Endothelial cell (in vitro differentiated cells): ENCODE data around the gene BNC2. TPM values are rescaled to one million over a fixed set of nuclear protein-coding genes. Genes with fewer than 3 reads are reported as not detected.

ENCODE experiments used
- DNase-seq: peaks from one replicate; pipeline ENCODE4 v3.0.0; 2021; ENCODE audit warnings: low spot score
- H3K27ac Mint-ChIP-seq: one replicate; pipeline ENCODE4 v1.8.0; 2021; ENCODE audit warnings: mixed read lengths, inconsistent platforms; ENCODE audit not compliant: unreplicated experiment
- H3K27me3 Mint-ChIP-seq: one replicate; pipeline ENCODE4 v1.8.0; 2021; ENCODE audit warnings: mild to moderate bottlenecking, moderate library complexity, mixed read lengths, inconsistent platforms; ENCODE audit not compliant: unreplicated experiment
- H3K36me3 Mint-ChIP-seq: one replicate; pipeline ENCODE4 v1.8.0; 2021; ENCODE audit warnings: mild to moderate bottlenecking, low read depth, mixed read lengths, inconsistent platforms; ENCODE audit not compliant: unreplicated experiment
- H3K4me1 Mint-ChIP-seq: one replicate; pipeline ENCODE4 v1.8.0; 2021; ENCODE audit warnings: mild to moderate bottlenecking, mixed read lengths, inconsistent platforms; ENCODE audit not compliant: unreplicated experiment
- H3K4me3 Mint-ChIP-seq: one replicate; pipeline ENCODE4 v1.8.0; 2021; ENCODE audit warnings: mild to moderate bottlenecking, mixed read lengths, inconsistent platforms; ENCODE audit not compliant: unreplicated experiment
- H3K9me3 Mint-ChIP-seq: one replicate; pipeline ENCODE4 v1.8.0; 2021; ENCODE audit warnings: mixed read lengths, inconsistent platforms; ENCODE audit not compliant: unreplicated experiment
- CTCF ChIP-seq: fragments of 200-600 bp; sonication (generic); IDR thresholded peaks from one replicate; pipeline ENCODE4 v1.5.0; 2021; ENCODE audit warnings: antibody characterized with exemption; ENCODE audit not compliant: unreplicated experiment
- total RNA-seq: library from RNA; stranded (reverse); fragmentation: NEBNext Ultra II Directional; extraction: Animal tissue kit (Norgen Biotek cat#: 25700); gene quantifications from one replicate; pipeline ENCODE4 v1.2.1, GENCODE V29; 2021; ENCODE audit not compliant: unreplicated experiment

BNC2 gene
- total RNA-seq, 1 donor from 2014 or later = 20.1 TPM

GRCh38 chr9:16459421-16460148 lies 410.9 kb downstream of the BNC2 start:
- no peak for DNase-seq
- peaks cover 9% of the 10 kb centered on the region for H3K4me1 Mint-ChIP-seq
- no peak for TF ChIP-seq CTCF
- H3K27me3 Mint-ChIP-seq = peaks cover 1% of the 10 kb centered on the region
- H3K9me3 Mint-ChIP-seq = no peaks in the 10 kb centered on the region
- no peak overlapping the region for H3K4me3 Mint-ChIP-seq
- no peaks in the 10 kb centered on the region for H3K36me3 Mint-ChIP-seq
- H3K27ac Mint-ChIP-seq = no peak overlapping the region

DNA sequence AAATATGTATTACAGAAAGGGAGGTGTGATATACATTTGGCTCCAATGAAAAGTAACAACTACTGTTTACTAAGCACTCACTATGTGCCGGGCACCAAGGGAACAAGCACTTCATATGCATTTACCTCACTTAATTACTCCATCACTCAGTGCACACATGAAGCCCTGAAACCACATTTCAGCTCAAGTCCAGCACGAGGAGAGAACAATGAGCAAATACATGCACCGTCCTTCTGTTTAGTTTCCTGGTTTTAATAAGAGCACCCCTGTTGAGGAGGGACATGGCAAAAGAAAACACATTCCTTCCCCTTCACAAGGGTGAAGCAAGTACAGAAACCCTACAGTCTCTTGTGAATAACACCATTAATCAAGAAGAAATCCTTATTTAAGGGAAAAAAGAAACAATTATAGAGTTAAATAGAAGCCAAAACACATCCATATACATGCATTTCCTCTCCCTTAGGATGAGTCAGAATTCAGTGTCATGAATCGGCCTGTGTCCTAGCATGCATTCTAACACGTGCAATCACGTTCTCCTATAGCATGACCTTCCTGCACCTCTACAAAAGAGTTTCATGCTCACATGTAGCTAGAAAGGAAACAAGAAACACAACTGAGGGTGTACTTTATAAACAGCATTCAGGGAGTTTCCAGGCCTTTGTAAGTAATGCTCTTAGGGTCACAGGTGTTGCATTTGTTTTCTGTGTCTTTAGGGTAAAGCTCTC lies 411.6 kb downstream of the BNC2 start:
- Mint-ChIP-seq H3K4me1 (peaks cover 9% of the 10 kb centered on the region), H3K36me3 (no peaks in the 10 kb centered on the region), H3K9me3 (no peaks in the 10 kb centered on the region), H3K27me3 (peaks cover 1% of the 10 kb centered on the region), H3K27ac (no peak overlapping the region), H3K4me3 (no peak overlapping the region)
- no peak for DNase-seq
- TF ChIP-seq CTCF = no peak

GRCh38 chr9:16455842-16456241 lies 414.6 kb downstream of the BNC2 start:
- no peak for TF ChIP-seq CTCF
- no peaks in the 10 kb centered on the region for H3K36me3 Mint-ChIP-seq
- H3K27ac Mint-ChIP-seq = no peak overlapping the region
- no peak for DNase-seq
- H3K9me3 Mint-ChIP-seq = no peaks in the 10 kb centered on the region
- no peaks in the 10 kb centered on the region for H3K27me3 Mint-ChIP-seq
- no peaks in the 10 kb centered on the region for H3K4me1 Mint-ChIP-seq
- no peak overlapping the region for H3K4me3 Mint-ChIP-seq

- no peak for DNase-seq
- no peak for TF ChIP-seq CTCF
- Mint-ChIP-seq H3K4me3 (no peak overlapping the region), H3K36me3 (no peaks in the 10 kb centered on the region), H3K4me1 (no peaks in the 10 kb centered on the region), H3K27ac (no peak overlapping the region), H3K27me3 (no peaks in the 10 kb centered on the region), H3K9me3 (no peaks in the 10 kb centered on the region)
Measured at GRCh38 chr9:16453390-16453789, 417.1 kb downstream of the BNC2 start.

DNA sequence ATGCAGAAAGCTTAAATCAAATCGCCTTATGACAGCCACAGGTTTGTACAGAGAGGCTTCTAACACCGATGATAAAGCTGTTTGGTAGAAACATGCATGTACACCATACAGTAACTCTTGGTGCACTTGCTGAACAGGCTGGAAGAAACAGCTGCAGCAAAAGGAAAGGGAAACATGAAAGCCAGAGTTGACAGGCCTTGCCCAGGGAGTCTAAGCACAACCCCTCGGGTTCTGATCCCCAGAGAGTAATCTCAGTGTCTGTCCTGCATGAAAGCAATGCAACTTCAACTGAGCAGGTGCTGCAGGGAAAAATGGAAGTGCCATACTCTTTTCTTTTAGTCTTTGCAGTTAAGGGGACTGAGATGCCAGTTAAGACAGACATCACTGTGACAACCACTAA lies 419.9 kb downstream of the BNC2 start:
- no peak overlapping the region for H3K4me3 Mint-ChIP-seq
- H3K27me3 Mint-ChIP-seq = no peaks in the 10 kb centered on the region
- H3K27ac Mint-ChIP-seq = no peak overlapping the region
- H3K4me1 Mint-ChIP-seq = no peaks in the 10 kb centered on the region
- no peaks in the 10 kb centered on the region for H3K36me3 Mint-ChIP-seq
- no peak for DNase-seq
- TF ChIP-seq CTCF = no peak
- H3K9me3 Mint-ChIP-seq = no peaks in the 10 kb centered on the region
